Measurements from ENCODE around the gene ATG14. TPM values are rescaled to one million over a fixed set of nuclear protein-coding genes. Genes with fewer than 3 reads are reported as not detected.

The ATG14 gene, protein sequence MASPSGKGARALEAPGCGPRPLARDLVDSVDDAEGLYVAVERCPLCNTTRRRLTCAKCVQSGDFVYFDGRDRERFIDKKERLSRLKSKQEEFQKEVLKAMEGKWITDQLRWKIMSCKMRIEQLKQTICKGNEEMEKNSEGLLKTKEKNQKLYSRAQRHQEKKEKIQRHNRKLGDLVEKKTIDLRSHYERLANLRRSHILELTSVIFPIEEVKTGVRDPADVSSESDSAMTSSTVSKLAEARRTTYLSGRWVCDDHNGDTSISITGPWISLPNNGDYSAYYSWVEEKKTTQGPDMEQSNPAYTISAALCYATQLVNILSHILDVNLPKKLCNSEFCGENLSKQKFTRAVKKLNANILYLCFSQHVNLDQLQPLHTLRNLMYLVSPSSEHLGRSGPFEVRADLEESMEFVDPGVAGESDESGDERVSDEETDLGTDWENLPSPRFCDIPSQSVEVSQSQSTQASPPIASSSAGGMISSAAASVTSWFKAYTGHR
- total RNA-seq, result 9.5 and 14.2 TPM in 2 replicates

DNA sequence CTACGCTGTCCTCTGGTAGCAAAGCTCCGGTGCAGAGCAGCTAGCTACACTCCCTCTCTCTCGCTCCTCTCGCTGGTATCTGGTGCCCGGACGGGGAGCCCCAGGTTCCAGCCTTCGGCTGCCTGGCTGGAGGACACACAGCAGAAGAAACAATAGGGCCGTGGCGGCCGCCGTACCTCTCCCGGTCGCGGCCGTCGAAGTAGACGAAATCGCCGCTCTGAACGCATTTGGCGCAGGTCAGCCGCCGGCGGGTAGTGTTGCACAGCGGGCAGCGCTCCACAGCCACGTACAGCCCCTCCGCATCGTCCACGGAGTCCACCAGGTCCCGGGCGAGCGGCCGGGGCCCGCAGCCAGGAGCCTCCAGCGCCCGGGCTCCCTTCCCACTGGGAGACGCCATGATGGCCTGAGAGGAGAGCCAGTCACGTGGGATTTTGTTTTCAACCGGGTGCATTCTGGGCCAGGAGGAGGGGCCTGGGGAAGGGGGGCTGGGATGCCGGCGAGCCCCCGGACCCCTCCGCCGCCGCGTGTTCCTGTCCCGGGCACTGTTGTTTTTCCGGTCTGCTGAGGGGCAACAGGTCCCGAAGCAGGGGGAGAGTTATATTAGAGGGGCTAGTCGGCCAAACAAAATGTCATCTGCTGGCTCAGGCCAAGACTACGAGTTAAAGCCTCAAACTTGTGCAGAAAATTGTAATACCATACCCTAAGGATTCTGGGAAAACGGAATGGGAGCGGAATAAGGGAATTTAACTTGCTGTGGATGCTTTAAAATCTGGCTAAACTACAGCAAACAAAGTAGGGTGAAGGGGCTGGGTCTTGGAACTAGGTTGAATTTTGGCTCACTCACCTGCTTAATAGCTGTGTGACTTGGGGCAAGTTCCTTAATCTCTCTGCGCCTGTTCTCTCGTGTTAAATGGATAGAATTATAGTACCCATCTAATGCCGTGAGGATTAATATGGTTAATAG, at the start of gene ATG14:
Gene ATG14 (minus strand): TSS at position 405 of the 964 bp plus-strand sequence. CDS start 8 bp downstream, at position 397.

GRCh38 chr14:55440385-55440784, 28.8 kb upstream of the ATG14 start, which contains the start of gene TBPL2:
TSS of gene TBPL2 (minus strand) at chr14:55440616. CDS start at chr14:55440449, 167 bp downstream.

Other genes with a start within 250 kb of the ATG14 start
- gene DLGAP5, start 220.2 kb downstream of the ATG14 start, total RNA-seq, result 24.3 and 30.8 TPM in 2 replicates
- 27.7 and 32.1 TPM in 2 replicates for gene FBXO34, start 140.4 kb downstream of the ATG14 start, total RNA-seq
- gene TBPL2, start 28.8 kb upstream of the ATG14 start, total RNA-seq, result not detected in 2 replicates
- gene KTN1, start 168.4 kb upstream of the ATG14 start, total RNA-seq, result 144 and 170 TPM in 2 replicates

Measured in aortic smooth muscle cell (primary cell).